HEK293 (cell line): ENCODE results near the gene SEPTIN12.

Experiments
- BCL6B ChIP-seq: fragments of 450-650 bp; formaldehyde crosslinking; IDR thresholded peaks from 2 replicates; pipeline ENCODE4 v1.5.1; 2017; ENCODE audit warnings: missing biosample characterization, missing genetic modification characterization
- KLF16 ChIP-seq: fragments of 450-650 bp; formaldehyde crosslinking; IDR thresholded peaks from 2 replicates; pipeline ENCODE4 v1.5.1; 2017; ENCODE audit warnings: missing biosample characterization, missing genetic modification characterization
- PRDM6 ChIP-seq: fragments of 450-650 bp; formaldehyde crosslinking; IDR thresholded peaks from 2 replicates; pipeline ENCODE4 v1.5.1; 2017; ENCODE audit warnings: missing biosample characterization, missing genetic modification characterization
- SP2 ChIP-seq: fragments of 450-650 bp; formaldehyde crosslinking; IDR thresholded peaks from 2 replicates; pipeline ENCODE4 v1.5.1; 2016; ENCODE audit warnings: missing biosample characterization, missing genetic modification characterization
- YY1 ChIP-seq: fragments of 450-650 bp; formaldehyde crosslinking; IDR thresholded peaks from 2 replicates; pipeline ENCODE4 v1.5.1; 2018; ENCODE audit warnings: missing biosample characterization, missing genetic modification characterization
- ZBTB1 ChIP-seq: fragments of 450-650 bp; formaldehyde crosslinking; IDR thresholded peaks from 2 replicates; pipeline ENCODE4 v1.5.1; 2016; ENCODE audit warnings: missing biosample characterization, missing genetic modification characterization
- ZBTB21 ChIP-seq: fragments of 450-650 bp; formaldehyde crosslinking; IDR thresholded peaks from 2 replicates; pipeline ENCODE4 v1.5.1; 2017; ENCODE audit warnings: missing biosample characterization, missing genetic modification characterization
- ZFHX2 ChIP-seq: fragments of 450-650 bp; formaldehyde crosslinking; conservative IDR thresholded peaks from 2 replicates; pipeline ENCODE4 v1.5.1; 2016; ENCODE audit warnings: missing biosample characterization, missing genetic modification characterization
- ZNF146 ChIP-seq: fragments of 450-650 bp; formaldehyde crosslinking; IDR thresholded peaks from 2 replicates; pipeline ENCODE4 v1.5.1; 2016; ENCODE audit warnings: missing biosample characterization, missing genetic modification characterization
- ZNF174 ChIP-seq: fragments of 450-650 bp; formaldehyde crosslinking; IDR thresholded peaks from 2 replicates; pipeline ENCODE4 v1.5.0; 2017; ENCODE audit warnings: missing biosample characterization, mild to moderate bottlenecking, missing genetic modification characterization
- ZNF19 ChIP-seq: fragments of 450-650 bp; formaldehyde crosslinking; IDR thresholded peaks from 2 replicates; pipeline ENCODE4; 2016; ENCODE audit warnings: missing biosample characterization, missing genetic modification characterization, low read depth
- ZNF2 ChIP-seq: fragments of 450-650 bp; formaldehyde crosslinking; IDR thresholded peaks from 2 replicates; pipeline ENCODE4 v1.5.1; 2016; ENCODE audit warnings: missing biosample characterization, missing genetic modification characterization
- ZNF248 ChIP-seq: fragments of 450-650 bp; formaldehyde crosslinking; IDR thresholded peaks from 2 replicates; pipeline ENCODE4 v1.5.1; 2017; ENCODE audit warnings: missing biosample characterization, missing genetic modification characterization
- ZNF280C ChIP-seq: fragments of 450-650 bp; formaldehyde crosslinking; IDR thresholded peaks from 2 replicates; pipeline ENCODE4 v1.5.1; 2016; ENCODE audit warnings: missing biosample characterization, missing genetic modification characterization
- ZNF280D ChIP-seq: fragments of 450-650 bp; formaldehyde crosslinking; IDR thresholded peaks from 2 replicates; pipeline ENCODE4 v1.5.1; 2016; ENCODE audit warnings: missing biosample characterization, missing genetic modification characterization
- ZNF311 ChIP-seq: fragments of 450-650 bp; formaldehyde crosslinking; IDR thresholded peaks from 2 replicates; pipeline ENCODE4 v1.5.1; 2017; ENCODE audit warnings: missing biosample characterization, missing genetic modification characterization, borderline replicate concordance
- ZNF426 ChIP-seq: fragments of 450-650 bp; formaldehyde crosslinking; IDR thresholded peaks from 2 replicates; pipeline ENCODE4 v1.5.1; 2017; ENCODE audit warnings: missing biosample characterization, missing genetic modification characterization, mild to moderate bottlenecking, inconsistent platforms, moderate library complexity
- ZNF501 ChIP-seq: fragments of 450-650 bp; formaldehyde crosslinking; IDR thresholded peaks from 2 replicates; pipeline ENCODE4 v1.5.1; 2016; ENCODE audit warnings: missing biosample characterization, missing genetic modification characterization
- ZNF510 ChIP-seq: fragments of 450-650 bp; formaldehyde crosslinking; IDR thresholded peaks from 2 replicates; pipeline ENCODE4 v1.5.1; 2018; ENCODE audit warnings: mild to moderate bottlenecking, missing genetic modification characterization, missing biosample characterization; ENCODE audit not compliant: insufficient replicate concordance
- ZNF518A ChIP-seq: fragments of 450-650 bp; formaldehyde crosslinking; conservative IDR thresholded peaks from 2 replicates; pipeline ENCODE4 v1.5.1; 2016; ENCODE audit warnings: low read depth, missing biosample characterization, missing genetic modification characterization
- ZNF549 ChIP-seq: fragments of 450-650 bp; IDR thresholded peaks from 2 replicates; pipeline ENCODE4 v1.5.1; 2018; ENCODE audit warnings: missing biosample characterization, missing genetic modification characterization, mild to moderate bottlenecking, inconsistent platforms, moderate library complexity
- ZNF555 ChIP-seq: fragments of 450-650 bp; formaldehyde crosslinking; conservative IDR thresholded peaks from 2 replicates; pipeline ENCODE4 v1.5.1; 2017; ENCODE audit warnings: missing biosample characterization, mild to moderate bottlenecking, missing genetic modification characterization, inconsistent platforms
- ZNF560 ChIP-seq: fragments of 450-650 bp; formaldehyde crosslinking; IDR thresholded peaks from 2 replicates; pipeline ENCODE4 v1.5.1; 2017; ENCODE audit warnings: missing biosample characterization, missing genetic modification characterization, borderline replicate concordance
- ZNF623 ChIP-seq: fragments of 450-650 bp; formaldehyde crosslinking; IDR thresholded peaks from 2 replicates; pipeline ENCODE4 v1.5.1; 2016; ENCODE audit warnings: missing biosample characterization, missing genetic modification characterization
- ZNF654 ChIP-seq: fragments of 450-650 bp; formaldehyde crosslinking; IDR thresholded peaks from 2 replicates; pipeline ENCODE4 v1.5.1; 2016; ENCODE audit warnings: low read depth, missing biosample characterization, missing genetic modification characterization
- ZNF664 ChIP-seq: fragments of 450-650 bp; formaldehyde crosslinking; IDR thresholded peaks from 2 replicates; pipeline ENCODE4 v1.5.1; 2016; ENCODE audit warnings: missing biosample characterization, missing genetic modification characterization
- ZNF776 ChIP-seq: fragments of 450-650 bp; formaldehyde crosslinking; IDR thresholded peaks from 2 replicates; pipeline ENCODE4 v1.5.0; 2017; ENCODE audit warnings: missing biosample characterization, missing genetic modification characterization, borderline replicate concordance

Gene SEPTIN12

GRCh38 chr16:4734063-4734729 is 53.9 kb downstream of the SEPTIN12 start, which contains the start of the genes ANKS3 and DNAAF8 (continued):
- no peak for TF ChIP-seq ZNF549 (tag by site-specific recombination)
- no peak for TF ChIP-seq PRDM6 (tag by site-specific recombination)
- TF ChIP-seq ZNF311 = no peak
- TF ChIP-seq ZNF248 (tag by site-specific recombination) = no peak
- no peak for TF ChIP-seq ZNF280D (tag by site-specific recombination)
- peak; percentile 61 for TF ChIP-seq KLF16
- TF ChIP-seq ZBTB1 = peak; percentile 59; the same call in 1 of the 2 replicates
- TF ChIP-seq ZBTB21 = no peak
- no peak for TF ChIP-seq ZNF664
- peak; percentile 80 for TF ChIP-seq ZNF518A (tag by site-specific recombination)
- no peak for TF ChIP-seq ZNF555 (tag by site-specific recombination)
- no peak for TF ChIP-seq ZNF776
- TF ChIP-seq ZNF146 (tag by site-specific recombination) = no peak
- TF ChIP-seq SP2 (tag by site-specific recombination) = peak; percentile 96
- TF ChIP-seq ZNF2 (tag by site-specific recombination) = no peak
- TF ChIP-seq ZNF501 (tag by site-specific recombination) = no peak
- TF ChIP-seq ZNF19 (tag by site-specific recombination) = no peak
- TF ChIP-seq YY1 = peak; percentile 50
- no peak for TF ChIP-seq ZNF426 (tag by site-specific recombination)
- TF ChIP-seq ZNF623 (tag by site-specific recombination) = no peak
- TF ChIP-seq BCL6B = no peak
- TF ChIP-seq ZNF174 (tag by site-specific recombination) = no peak
- TF ChIP-seq ZNF654 = no peak
- TF ChIP-seq ZFHX2 (tag by site-specific recombination) = peak; percentile 44; the same call in 1 of the 2 replicates
- no peak for TF ChIP-seq ZNF280C
- TF ChIP-seq ZNF560 = no peak
- TF ChIP-seq ZNF510 (tag by site-specific recombination) = no peak
